Upper lobe of right lung (tissue), 1 donor: ENCODE measurements around the gene SFXN3. TPM values are rescaled to one million over a fixed set of nuclear protein-coding genes. Genes with fewer than 3 reads are reported as not detected.

Experiments used
- ATAC-seq: fragments of 200-7000 bp; cut with Tn5 transposase; one replicate; pipeline ENCODE4 v1.9.1; 2020; ENCODE audit warnings: mild to moderate bottlenecking, moderate library complexity
- DNase-seq: peaks from one replicate; pipeline ENCODE4 v3.0.0-alpha.2; 2020
- H3K27ac ChIP-seq: fragments of 200-600 bp; one replicate; pipeline ENCODE4 v1.8.0; 2022
- H3K27me3 ChIP-seq: fragments of 200-600 bp; one replicate; pipeline ENCODE4 v1.8.0; 2022; ENCODE audit warnings: mild to moderate bottlenecking
- H3K36me3 ChIP-seq: fragments of 200-600 bp; one replicate; pipeline ENCODE4 v1.8.0; 2022
- H3K4me1 ChIP-seq: fragments of 200-600 bp; one replicate; pipeline ENCODE4 v1.8.0; 2022
- H3K4me3 ChIP-seq: fragments of 200-600 bp; one replicate; pipeline ENCODE4 v1.8.0; 2022; ENCODE audit warnings: mild to moderate bottlenecking
- H3K9me3 ChIP-seq: fragments of 200-600 bp; one replicate; pipeline ENCODE4 v1.8.0; 2022
- intact Hi-C: fragments of 100-400 bp; cut with DNase I; formaldehyde crosslinking; loops from one replicate; pipeline ENCODE4 v1.11.0; 2022
- total RNA-seq: library from RNA; stranded (reverse); fragmentation: NEBNext Ultra II Directional; extraction: Animal tissue kit (Norgen Biotek cat#: 25700); gene quantifications from one replicate; pipeline ENCODE4 v1.2.1, GENCODE V29; 2021
- TF ChIP-seq, protein P1 (sequence below): fragments of 200-600 bp; IDR thresholded peaks from one replicate; pipeline ENCODE4 v1.8.0; 2022; ENCODE audit warnings: antibody characterized with exemption
- donor health status: DM: no; HTN: yes; CAD: no; lungs with severe emphysema.

Gene SFXN3
- total RNA-seq, 1 donor from 2014 or later, result 49.2 TPM

DNA sequence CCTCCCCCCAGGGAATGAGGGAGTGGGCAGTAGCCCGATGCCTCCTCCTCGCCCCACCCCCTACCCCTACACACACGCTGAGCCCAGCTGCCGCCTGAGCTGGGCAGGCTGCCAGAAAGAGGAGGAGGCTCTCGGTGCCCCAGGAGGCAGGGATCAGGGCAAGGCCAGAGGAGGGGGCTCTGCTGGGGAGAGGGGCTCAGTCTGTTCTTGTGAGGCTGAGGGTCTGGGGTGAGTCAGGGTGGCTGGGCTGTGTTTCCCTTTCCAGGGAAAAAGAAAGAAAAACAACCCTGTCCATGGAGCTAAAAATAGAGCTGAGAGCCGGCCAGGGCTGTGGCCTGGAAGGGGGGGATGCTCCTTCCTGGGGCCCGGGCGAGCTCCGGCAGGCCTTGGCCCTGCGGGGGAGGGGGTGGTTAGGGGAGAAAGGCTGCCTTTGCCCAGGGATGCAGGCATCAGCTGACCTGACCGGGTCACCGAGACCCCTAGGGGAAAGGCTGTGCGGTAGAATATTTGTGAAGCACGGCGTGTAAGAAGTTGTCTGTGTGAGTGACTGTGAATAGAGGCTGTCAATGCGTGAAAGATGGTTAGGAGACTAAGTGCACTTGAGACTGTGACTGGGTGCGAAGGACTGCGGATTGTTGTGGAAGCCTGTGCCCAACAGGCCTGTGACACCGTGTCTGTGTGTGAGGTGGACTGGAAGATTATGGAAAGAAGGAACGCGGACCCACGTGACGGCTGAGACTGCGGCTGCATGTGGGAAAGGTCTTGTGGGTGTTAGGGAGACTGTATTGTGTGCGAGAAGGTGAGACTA is 32.6 kb upstream of the SFXN3 start:
- intact Hi-C loops, result no loop called here
- H3K4me1 ChIP-seq, result peaks cover 43% of the 10 kb centered on the region
- H3K4me3 ChIP-seq, result peak overlapping the region; percentile 92

GRCh38 chr10:100998991-100999741 is 31.9 kb upstream of the SFXN3 start:
- DNase-seq, result peak; percentile 93
- H3K4me1 ChIP-seq, result peaks cover 43% of the 10 kb centered on the region

More for the DNA sequence above, 32.6 kb upstream of the SFXN3 start:
- peak; percentile 92 for DNase-seq
- TF ChIP-seq, protein P1, sequence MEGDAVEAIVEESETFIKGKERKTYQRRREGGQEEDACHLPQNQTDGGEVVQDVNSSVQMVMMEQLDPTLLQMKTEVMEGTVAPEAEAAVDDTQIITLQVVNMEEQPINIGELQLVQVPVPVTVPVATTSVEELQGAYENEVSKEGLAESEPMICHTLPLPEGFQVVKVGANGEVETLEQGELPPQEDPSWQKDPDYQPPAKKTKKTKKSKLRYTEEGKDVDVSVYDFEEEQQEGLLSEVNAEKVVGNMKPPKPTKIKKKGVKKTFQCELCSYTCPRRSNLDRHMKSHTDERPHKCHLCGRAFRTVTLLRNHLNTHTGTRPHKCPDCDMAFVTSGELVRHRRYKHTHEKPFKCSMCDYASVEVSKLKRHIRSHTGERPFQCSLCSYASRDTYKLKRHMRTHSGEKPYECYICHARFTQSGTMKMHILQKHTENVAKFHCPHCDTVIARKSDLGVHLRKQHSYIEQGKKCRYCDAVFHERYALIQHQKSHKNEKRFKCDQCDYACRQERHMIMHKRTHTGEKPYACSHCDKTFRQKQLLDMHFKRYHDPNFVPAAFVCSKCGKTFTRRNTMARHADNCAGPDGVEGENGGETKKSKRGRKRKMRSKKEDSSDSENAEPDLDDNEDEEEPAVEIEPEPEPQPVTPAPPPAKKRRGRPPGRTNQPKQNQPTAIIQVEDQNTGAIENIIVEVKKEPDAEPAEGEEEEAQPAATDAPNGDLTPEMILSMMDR, result no peak
- peak overlapping the region; percentile 99 for H3K27ac ChIP-seq
- no peaks in the 10 kb centered on the region for H3K9me3 ChIP-seq
- H3K27me3 ChIP-seq, result no peaks in the 10 kb centered on the region
- H3K36me3 ChIP-seq, result peaks cover 12% of the 10 kb centered on the region
- ATAC-seq, result peak; percentile 48

DNA sequence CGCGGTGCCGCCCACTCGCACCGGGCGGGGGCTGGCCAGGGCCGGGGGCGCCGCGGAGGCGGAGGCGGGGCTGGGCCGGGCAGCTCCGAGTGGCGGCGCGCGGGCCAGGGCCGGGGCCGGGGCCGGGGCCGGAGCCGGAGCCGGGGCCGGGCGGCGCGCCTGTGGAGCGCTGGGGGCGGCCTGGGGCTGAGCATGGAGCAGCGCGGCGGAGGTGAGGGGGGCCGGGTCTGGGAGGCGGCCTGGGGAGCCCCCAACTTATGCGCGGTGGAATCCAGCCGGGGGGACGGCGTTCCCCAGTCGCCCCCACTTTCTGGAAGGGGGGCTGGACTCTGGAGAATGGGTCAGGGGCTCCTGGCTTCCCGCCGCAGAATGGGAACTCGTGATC is 31.3 kb upstream of the SFXN3 start, which contains the start of gene LZTS2:
TSS of gene LZTS2 (plus strand) at position 67 of the 385 bp plus-strand sequence. CDS start 2,731 bp downstream, outside the sequence.
- Histone ChIP-seq H3K4me3 (peak within 1 kb of the TSS; percentile 92), H3K36me3 (peaks cover 22% of the 10 kb centered on the region), H3K4me1 (peaks cover 43% of the 10 kb centered on the region), H3K27me3 (no peaks in the 10 kb centered on the region), H3K27ac (peak within 1 kb of the TSS; percentile 99), H3K9me3 (no peaks in the 10 kb centered on the region)
- TF ChIP-seq, protein P1, result no peak
- ATAC-seq (no peak), DNase-seq (no peak)
- intact Hi-C loops, result no loop called here

More at GRCh38 chr10:100998991-100999741, 31.9 kb upstream of the SFXN3 start:
- H3K36me3 ChIP-seq, result peaks cover 18% of the 10 kb centered on the region
- peak; percentile 81 for ATAC-seq
- TF ChIP-seq, protein P1, result peak; percentile 95
- H3K27me3 ChIP-seq, result no peaks in the 10 kb centered on the region
- intact Hi-C loops, result no loop called here
- peak overlapping the region; percentile 99 for H3K27ac ChIP-seq
- no peaks in the 10 kb centered on the region for H3K9me3 ChIP-seq
- H3K4me3 ChIP-seq, result peak overlapping the region; percentile 92

- H3K9me3 ChIP-seq, result no peaks in the 10 kb centered on the region
- TF ChIP-seq, protein P1, result no peak
Measured at GRCh38 chr10:101000127-101000914, 30.7 kb upstream of the SFXN3 start.

DNA sequence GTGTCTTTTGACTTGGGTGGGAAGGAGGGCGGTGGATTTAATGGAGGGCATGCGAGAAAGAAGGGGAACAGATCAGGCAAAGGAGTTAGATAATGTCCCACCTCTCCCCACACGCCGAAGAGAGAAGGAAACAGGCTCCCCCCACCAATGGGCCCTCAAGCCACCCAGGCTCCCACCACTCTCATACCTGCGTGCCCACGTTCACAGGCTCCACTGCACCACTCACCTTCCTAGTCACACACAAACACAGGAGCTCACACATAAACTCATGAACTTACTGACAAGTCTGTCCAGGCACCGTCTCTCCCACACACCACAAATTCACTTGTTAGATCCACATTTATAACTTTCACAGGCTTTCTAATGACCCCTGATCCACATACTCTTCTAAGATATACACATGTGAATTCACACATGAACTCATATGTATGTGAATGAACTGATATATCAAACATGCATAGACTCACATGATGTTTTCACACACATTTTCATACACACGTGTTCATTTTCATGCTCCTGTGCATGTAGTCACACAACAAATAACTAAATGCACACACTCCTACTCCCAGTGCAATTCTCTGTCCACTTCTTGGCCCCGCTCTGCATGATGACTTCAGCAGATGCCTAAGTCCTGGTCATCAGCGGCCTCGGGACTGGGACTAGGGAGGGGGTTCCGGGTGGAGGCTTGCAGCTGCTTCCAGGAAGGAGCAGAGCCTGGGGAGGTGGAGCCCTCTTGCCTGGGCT is 29.9 kb upstream of the SFXN3 start:
- Histone ChIP-seq H3K4me1 (peaks cover 43% of the 10 kb centered on the region), H3K27me3 (no peaks in the 10 kb centered on the region), H3K4me3 (peak overlapping the region; percentile 92), H3K9me3 (no peaks in the 10 kb centered on the region), H3K27ac (peak overlapping the region; percentile 87), H3K36me3 (peaks cover 36% of the 10 kb centered on the region)
- TF ChIP-seq, protein P1, result no peak
- peak; percentile 21 for ATAC-seq
- peak; percentile 82 for DNase-seq
- intact Hi-C loops, result no loop called here

More at GRCh38 chr10:101000127-101000914, 30.7 kb upstream of the SFXN3 start:
- no peak for ATAC-seq
- no peaks in the 10 kb centered on the region for H3K27me3 ChIP-seq
- H3K4me3 ChIP-seq, result peak overlapping the region; percentile 92
- peaks cover 43% of the 10 kb centered on the region for H3K4me1 ChIP-seq
- peak overlapping the region; percentile 87 for H3K27ac ChIP-seq
- intact Hi-C loops, result no loop called here
- H3K36me3 ChIP-seq, result peaks cover 28% of the 10 kb centered on the region
- DNase-seq, result no peak
